GF-D8 (cell line): Measurements from ENCODE around the gene TDRD7.

Experiments
- DNase-seq: peaks from one replicate; lab custom pipeline; 2025; lab: John Stamatoyannopoulos, UW

Gene TDRD7

GRCh38 chr9:97411789-97412625 is at the start of gene TDRD7:
TDRD7 (plus strand) TSS chr9:97412096; CDS start chr9:97428466, 16,370 bp downstream.
- peak; percentile 30 for DNase-seq

- peak; percentile 24 for DNase-seq
Observed at GRCh38 chr9:97362777-97363545, 48.9 kb upstream of the TDRD7 start.

GRCh38 chr9:97363661-97364299 is 48.1 kb upstream of the TDRD7 start:
- no peak for DNase-seq

GRCh38 chr9:97364769-97365490 is 47.0 kb upstream of the TDRD7 start:
- DNase-seq = no peak

GRCh38 chr9:97365634-97366033 is 46.3 kb upstream of the TDRD7 start:
- no peak for DNase-seq

GRCh38 chr9:97366476-97366875 is 45.4 kb upstream of the TDRD7 start:
- DNase-seq = no peak

GRCh38 chr9:97366889-97367288 is 45.0 kb upstream of the TDRD7 start:
- DNase-seq = no peak

GRCh38 chr9:97367729-97368128 is 44.2 kb upstream of the TDRD7 start:
- no peak for DNase-seq

- DNase-seq = no peak
Observed at GRCh38 chr9:97368964-97369363, 42.9 kb upstream of the TDRD7 start.

- no peak for DNase-seq
Observed at GRCh38 chr9:97372580-97372979, 39.3 kb upstream of the TDRD7 start.

GRCh38 chr9:97373331-97373730 is 38.6 kb upstream of the TDRD7 start:
- DNase-seq = no peak

GRCh38 chr9:97374811-97375210 is 37.1 kb upstream of the TDRD7 start:
- no peak for DNase-seq

- DNase-seq = no peak
Observed at GRCh38 chr9:97376902-97377301, 35.0 kb upstream of the TDRD7 start.

GRCh38 chr9:97382099-97382718 is 29.7 kb upstream of the TDRD7 start:
- DNase-seq = no peak

- no peak for DNase-seq
Observed at GRCh38 chr9:97384406-97385262, 27.3 kb upstream of the TDRD7 start.

GRCh38 chr9:97385626-97386264 is 26.2 kb upstream of the TDRD7 start:
- no peak for DNase-seq

- DNase-seq = no peak
Observed at GRCh38 chr9:97386265-97386633, 25.6 kb upstream of the TDRD7 start.

GRCh38 chr9:97386733-97387503 is 25.0 kb upstream of the TDRD7 start:
- DNase-seq = no peak

- DNase-seq = no peak
Observed at GRCh38 chr9:97387504-97387886, 24.4 kb upstream of the TDRD7 start.
